Activated CD4-positive, alpha-beta T cell treated with anti-CD3 and anti-CD28 coated beads for 36 hours (primary cell): ENCODE measurements around the gene RASSF8. TPM values are rescaled to one million over a fixed set of nuclear protein-coding genes. Genes with fewer than 3 reads are reported as not detected.

ENCODE experiments used
- ATAC-seq: fragments of 200-7000 bp; cut with Tn5 transposase; one replicate; pipeline ENCODE4 v1.10.0; 2021; ENCODE audit warnings: mild to moderate bottlenecking, moderate library complexity
- CTCF ChIA-PET: fragments of 350-600 bp; sonication (Branson Sonifier 250); formaldehyde crosslinking; loops from one replicate; lab custom pipeline; 2021; ENCODE audit warnings: antibody characterized with exemption; lab: Charles Lee
- POLR2A ChIA-PET: fragments of 350-600 bp; sonication (Branson Sonifier 250); formaldehyde crosslinking; loops from one replicate; lab custom pipeline; 2021; ENCODE audit warnings: antibody characterized with exemption, inconsistent platforms; lab: Charles Lee
- DNase-seq: peaks from one replicate; pipeline ENCODE4 v3.0.0-alpha.2; 2020
- H3K27ac Mint-ChIP-seq: one replicate; pipeline ENCODE4 v1.8.0; 2021; ENCODE audit warnings: mixed read lengths
- H3K27me3 Mint-ChIP-seq: one replicate; pipeline ENCODE4 v1.8.0; 2021; ENCODE audit warnings: mixed read lengths
- H3K36me3 Mint-ChIP-seq: one replicate; pipeline ENCODE4 v1.8.0; 2021; ENCODE audit warnings: low read depth, mixed read lengths
- H3K4me1 Mint-ChIP-seq: one replicate; pipeline ENCODE4 v1.8.0; 2021; ENCODE audit warnings: mixed read lengths
- H3K4me3 Mint-ChIP-seq: one replicate; pipeline ENCODE4 v1.8.0; 2021; ENCODE audit warnings: mild to moderate bottlenecking, moderate library complexity, mixed read lengths
- H3K9me3 Mint-ChIP-seq: one replicate; pipeline ENCODE4 v1.8.0; 2021; ENCODE audit warnings: low read depth, mixed read lengths
- intact Hi-C, 2 experiments: fragments of 100-400 bp; cut with DNase I in 1 of 2; cut with micrococcal nuclease in 1 of 2; formaldehyde crosslinking; loops; one replicate each; pipeline versions ENCODE4 v1.14.2 to v1.15.1; 2022 to 2024; cut with DNase I, micrococcal nuclease
- total RNA-seq, 2 experiments: library from RNA; stranded (reverse); gene quantifications; one replicate each; pipeline ENCODE4 v1.2.3, GENCODE V29; 2021

Gene RASSF8
- total RNA-seq, 2 experiments from 2014 or later, result 1.2 to 1.3 TPM

GRCh38 chr12:26113181-26113654 is 154.7 kb downstream of the RASSF8 start:
- Mint-ChIP-seq H3K4me3 (peak overlapping the region; percentile 69), H3K9me3 (no peaks in the 10 kb centered on the region), H3K27me3 (peaks cover 33% of the 10 kb centered on the region), H3K36me3 (no peaks in the 10 kb centered on the region), H3K4me1 (peaks cover 11% of the 10 kb centered on the region), H3K27ac (no peak overlapping the region)
- CTCF ChIA-PET, result no interaction called here
- POLR2A ChIA-PET, result no interaction called here
- ATAC-seq (no peak), DNase-seq (no peak)
- intact Hi-C loops, result loop anchor here (5.0 to 10.0 kb wide), 3 partner anchors 312 to 1129 kb away; partner anchors contain the start of gene STK38L (in 1 of the 2)

- ChIA-PET POLR2A (no interaction called here), CTCF (no interaction called here)
- Mint-ChIP-seq H3K9me3 (no peaks in the 10 kb centered on the region), H3K4me3 (peak overlapping the region; percentile 69), H3K4me1 (peaks cover 11% of the 10 kb centered on the region), H3K27me3 (peaks cover 37% of the 10 kb centered on the region), H3K36me3 (no peaks in the 10 kb centered on the region), H3K27ac (peak overlapping the region; percentile 25)
- ATAC-seq, result peak; percentile 88
- peak; percentile 87 for DNase-seq
- intact Hi-C loops, result loop anchor here (1.0 to 10.0 kb wide), 8 partner anchors 8 to 1128 kb away; partner anchors contain the start of genes FGFR1OP2 (in 1 of the 2), ITPR2 (in 1 of the 2) and STK38L (in 1 of the 2)
These were observed 155.6 kb downstream of the RASSF8 start for GRCh38 chr12:26113853-26114719.

- H3K36me3 Mint-ChIP-seq, result no peaks in the 10 kb centered on the region
- H3K4me1 Mint-ChIP-seq, result peaks cover 11% of the 10 kb centered on the region
- H3K9me3 Mint-ChIP-seq, result no peaks in the 10 kb centered on the region
- CTCF ChIA-PET, result interaction anchor here (1.0 kb wide), 1 partner anchor 14 kb away, joined by 3 read pairs; no protein-coding TSS in a partner anchor
- ATAC-seq (no peak), DNase-seq (peak; percentile 11)
- POLR2A ChIA-PET, result no interaction called here
- peak overlapping the region; percentile 49 for H3K4me3 Mint-ChIP-seq
- peaks cover 45% of the 10 kb centered on the region for H3K27me3 Mint-ChIP-seq
- intact Hi-C loops, result loop anchor here (1.0 to 10.0 kb wide), 9 partner anchors 7 to 1127 kb away; partner anchors contain the start of genes FGFR1OP2 (in 1 of the 2), ITPR2 (in 1 of the 2) and STK38L (in 1 of the 2)
- H3K27ac Mint-ChIP-seq, result peak overlapping the region; percentile 43
These were observed 156.4 kb downstream of the RASSF8 start for GRCh38 chr12:26114720-26115401.

- H3K9me3 Mint-ChIP-seq, result no peaks in the 10 kb centered on the region
- POLR2A ChIA-PET, result no interaction called here
- CTCF ChIA-PET, result interaction anchor here (0.6 kb wide), 2 partner anchors 20 to 497 kb away, joined by 3 read pairs; no protein-coding TSS in a partner anchor
- DNase-seq, result no peak
- no peak overlapping the region for H3K4me3 Mint-ChIP-seq
- no peak overlapping the region for H3K27ac Mint-ChIP-seq
- peaks cover 17% of the 10 kb centered on the region for H3K4me1 Mint-ChIP-seq
- intact Hi-C loops, result loop anchor here (5.0 to 10.0 kb wide), 3 partner anchors 308 to 408 kb away; no protein-coding TSS in a partner anchor
- no peaks in the 10 kb centered on the region for H3K36me3 Mint-ChIP-seq
- H3K27me3 Mint-ChIP-seq, result peaks cover 57% of the 10 kb centered on the region
- no peak for ATAC-seq
These were observed 158.6 kb downstream of the RASSF8 start for GRCh38 chr12:26116829-26117715.

GRCh38 chr12:26118308-26118707 is 159.8 kb downstream of the RASSF8 start:
- Mint-ChIP-seq H3K4me3 (no peak overlapping the region), H3K4me1 (peaks cover 22% of the 10 kb centered on the region), H3K9me3 (no peaks in the 10 kb centered on the region), H3K36me3 (no peaks in the 10 kb centered on the region), H3K27me3 (peaks cover 55% of the 10 kb centered on the region), H3K27ac (no peak overlapping the region)
- CTCF ChIA-PET, result interaction anchor here (0.6 to 2.4 kb wide), 7 partner anchors 9 to 583 kb away, joined by 3 to 11 read pairs (median 5); no protein-coding TSS in a partner anchor
- intact Hi-C loops, result loop anchor here (5.0 to 10.0 kb wide), 3 partner anchors 306 to 406 kb away; no protein-coding TSS in a partner anchor
- ATAC-seq (no peak), DNase-seq (no peak)
- POLR2A ChIA-PET, result no interaction called here

GRCh38 chr12:26119391-26119989 is 161.0 kb downstream of the RASSF8 start:
- Mint-ChIP-seq H3K9me3 (no peaks in the 10 kb centered on the region), H3K27ac (no peak overlapping the region), H3K36me3 (no peaks in the 10 kb centered on the region), H3K4me3 (no peak overlapping the region), H3K27me3 (peaks cover 63% of the 10 kb centered on the region), H3K4me1 (peaks cover 23% of the 10 kb centered on the region)
- DNase-seq (no peak), ATAC-seq (no peak)
- ChIA-PET CTCF (interaction anchor here (0.7 to 2.4 kb wide), 8 partner anchors 8 to 582 kb away, joined by 3 to 11 read pairs (median 4); no protein-coding TSS in a partner anchor), POLR2A (no interaction called here)
- intact Hi-C loops, result loop anchor here (1.0 to 10.0 kb wide), 4 partner anchors 305 to 532 kb away; no protein-coding TSS in a partner anchor

DNA sequence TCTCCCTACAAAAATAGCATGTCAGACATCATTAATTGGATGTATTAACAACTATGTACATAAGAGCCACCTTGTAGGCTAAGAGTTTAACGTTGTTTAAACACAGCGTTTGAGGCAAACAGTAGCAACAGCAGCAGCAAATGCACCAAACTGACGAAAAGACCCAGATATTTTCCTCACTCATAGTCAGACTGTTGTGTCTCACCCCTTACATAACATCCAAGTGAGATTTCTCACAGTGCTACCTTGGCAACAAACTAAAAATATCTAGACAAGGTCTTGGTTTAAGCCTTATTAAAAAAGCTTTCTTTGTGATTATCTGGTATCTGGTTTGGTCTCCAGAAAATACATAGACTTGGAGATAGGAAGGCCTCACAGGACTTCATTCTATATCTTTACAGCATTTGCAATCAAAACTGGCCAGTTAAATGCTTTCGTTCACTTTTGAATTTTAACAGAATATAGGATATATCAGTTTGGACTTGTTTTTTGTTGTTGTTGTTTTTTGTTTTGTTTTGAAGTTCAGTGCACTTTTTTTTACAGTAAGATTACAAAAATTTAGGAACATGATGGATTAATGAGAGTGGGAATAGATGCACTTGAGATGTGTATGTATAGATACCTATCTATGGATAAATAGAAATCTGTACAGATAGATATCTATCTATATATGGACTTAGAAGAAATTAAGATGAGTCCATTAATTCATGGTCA is 162.2 kb downstream of the RASSF8 start:
- intact Hi-C loops, result loop anchor here (5.0 to 10.0 kb wide), 4 partner anchors 104 to 892 kb away; partner anchors contain the start of gene TM7SF3 (in 1 of the 2)
- no peak for ATAC-seq
- no peak overlapping the region for H3K4me3 Mint-ChIP-seq

DNA sequence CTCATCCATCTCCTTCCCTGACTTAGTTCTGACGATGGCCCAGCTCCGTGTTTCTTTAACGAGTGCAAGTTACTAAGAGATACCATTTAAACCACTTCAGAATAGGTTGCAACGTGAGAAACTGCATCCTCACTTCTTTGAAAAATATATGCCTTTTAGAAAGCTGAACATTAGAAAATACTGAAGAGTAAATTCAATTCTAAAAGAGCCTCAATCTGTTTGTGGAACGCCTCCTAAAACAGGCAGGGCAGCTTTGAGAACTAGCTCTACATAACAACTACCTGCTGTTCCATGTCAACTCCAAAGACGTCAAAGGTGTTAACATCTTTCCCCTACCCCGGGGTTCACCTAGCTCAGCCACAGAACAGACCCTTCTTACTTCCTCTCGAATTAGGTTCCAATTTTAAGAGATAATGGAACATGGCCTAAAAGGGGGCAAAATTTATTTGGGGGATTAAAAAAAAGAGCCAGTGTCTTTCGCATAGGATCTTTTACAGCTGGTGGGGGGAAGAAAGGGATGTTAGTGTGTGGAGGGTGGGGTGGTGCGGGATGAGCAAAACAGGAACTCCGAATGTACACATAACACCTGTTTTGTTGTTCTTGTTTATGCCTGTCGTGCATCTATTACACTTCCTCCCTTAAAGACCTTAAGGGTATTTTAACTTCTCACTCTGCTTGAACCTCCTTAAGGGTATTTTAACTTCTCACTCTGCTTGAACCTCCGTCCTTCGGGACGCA is 163.0 kb downstream of the RASSF8 start:
- peak overlapping the region; percentile 49 for H3K4me3 Mint-ChIP-seq
- POLR2A ChIA-PET, result no interaction called here
- H3K27ac Mint-ChIP-seq, result no peak overlapping the region
- H3K9me3 Mint-ChIP-seq, result no peaks in the 10 kb centered on the region
- intact Hi-C loops, result loop anchor here (1.0 to 10.0 kb wide), 6 partner anchors 7 to 891 kb away; partner anchors contain the start of gene TM7SF3 (in 1 of the 2)
- H3K4me1 Mint-ChIP-seq, result peaks cover 26% of the 10 kb centered on the region
- H3K27me3 Mint-ChIP-seq, result peaks cover 66% of the 10 kb centered on the region
- CTCF ChIA-PET, result interaction anchor here (0.6 to 1.6 kb wide), 4 partner anchors 10 to 1583 kb away, joined by 3 to 8 read pairs (median 6); no protein-coding TSS in a partner anchor
- ATAC-seq, result no peak
- H3K36me3 Mint-ChIP-seq, result no peaks in the 10 kb centered on the region
- DNase-seq, result no peak

More for the DNA sequence above, 162.2 kb downstream of the RASSF8 start:
- no peaks in the 10 kb centered on the region for H3K9me3 Mint-ChIP-seq
- no peak overlapping the region for H3K27ac Mint-ChIP-seq
- H3K4me1 Mint-ChIP-seq, result peaks cover 26% of the 10 kb centered on the region
- POLR2A ChIA-PET, result no interaction called here
- DNase-seq, result no peak
- peaks cover 67% of the 10 kb centered on the region for H3K27me3 Mint-ChIP-seq
- H3K36me3 Mint-ChIP-seq, result no peaks in the 10 kb centered on the region
- CTCF ChIA-PET, result interaction anchor here (0.6 to 2.4 kb wide), 3 partner anchors 9 to 1584 kb away, joined by 3 to 5 read pairs (median 3); no protein-coding TSS in a partner anchor
